DOHH2 (cell line): ENCODE results near the gene GLIPR1.

Experiments used
- EZH2phosphoT487 ChIP-seq: fragments of 200-600 bp; sonication (generic); IDR thresholded peaks from 2 replicates; pipeline ENCODE4 v1.6.1; 2017; ENCODE audit warnings: borderline replicate concordance, mild to moderate bottlenecking, antibody characterized with exemption, low read length, moderate library complexity, mixed read lengths
- TF ChIP-seq, protein P1 (sequence below): fragments of 200-600 bp; sonication (generic); IDR thresholded peaks from one replicate; pipeline ENCODE4 v1.5.1; 2014; ENCODE audit warnings: antibody characterized with exemption, mild to moderate bottlenecking, low read depth, low read length; ENCODE audit not compliant: poor library complexity, severe bottlenecking

DNA sequence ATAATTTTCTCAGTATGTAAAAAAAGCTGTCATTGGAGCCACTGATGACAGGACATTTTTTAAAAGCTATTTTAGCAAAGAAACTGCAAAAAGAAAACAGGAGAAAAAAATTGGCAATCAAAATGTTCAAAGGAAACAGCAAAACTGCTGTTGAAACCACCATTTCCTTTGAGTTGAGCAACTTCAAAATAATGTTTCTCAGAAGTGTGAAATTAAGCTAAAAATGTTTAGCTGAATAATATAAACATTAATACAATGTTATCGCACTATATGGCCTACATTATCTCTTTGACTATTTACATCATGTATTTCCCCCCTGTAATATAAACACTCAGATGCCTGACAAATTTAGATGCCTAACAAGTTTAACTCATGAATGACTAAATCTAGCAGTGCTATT lies 23.4 kb upstream of the GLIPR1 start:
- TF ChIP-seq, protein P1, sequence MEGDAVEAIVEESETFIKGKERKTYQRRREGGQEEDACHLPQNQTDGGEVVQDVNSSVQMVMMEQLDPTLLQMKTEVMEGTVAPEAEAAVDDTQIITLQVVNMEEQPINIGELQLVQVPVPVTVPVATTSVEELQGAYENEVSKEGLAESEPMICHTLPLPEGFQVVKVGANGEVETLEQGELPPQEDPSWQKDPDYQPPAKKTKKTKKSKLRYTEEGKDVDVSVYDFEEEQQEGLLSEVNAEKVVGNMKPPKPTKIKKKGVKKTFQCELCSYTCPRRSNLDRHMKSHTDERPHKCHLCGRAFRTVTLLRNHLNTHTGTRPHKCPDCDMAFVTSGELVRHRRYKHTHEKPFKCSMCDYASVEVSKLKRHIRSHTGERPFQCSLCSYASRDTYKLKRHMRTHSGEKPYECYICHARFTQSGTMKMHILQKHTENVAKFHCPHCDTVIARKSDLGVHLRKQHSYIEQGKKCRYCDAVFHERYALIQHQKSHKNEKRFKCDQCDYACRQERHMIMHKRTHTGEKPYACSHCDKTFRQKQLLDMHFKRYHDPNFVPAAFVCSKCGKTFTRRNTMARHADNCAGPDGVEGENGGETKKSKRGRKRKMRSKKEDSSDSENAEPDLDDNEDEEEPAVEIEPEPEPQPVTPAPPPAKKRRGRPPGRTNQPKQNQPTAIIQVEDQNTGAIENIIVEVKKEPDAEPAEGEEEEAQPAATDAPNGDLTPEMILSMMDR, result no peak
- TF ChIP-seq EZH2phosphoT487, result no peak
